Posterior cingulate gyrus (tissue), 11 donors: ENCODE measurements around the gene SLAIN1.

Experiments used
- DNase-seq, 10 donors: peaks; one replicate each; pipeline versions ENCODE4 v3.0.0 to v3.0.0-alpha.2; 2020 to 2021; ENCODE audit warnings: mixed read lengths in 3 of 10
- intact Hi-C: fragments of 100-400 bp; cut with DNase I; formaldehyde crosslinking; loops from one replicate; pipeline ENCODE4 v1.15.1; 2023

The SLAIN1 gene

DNA sequence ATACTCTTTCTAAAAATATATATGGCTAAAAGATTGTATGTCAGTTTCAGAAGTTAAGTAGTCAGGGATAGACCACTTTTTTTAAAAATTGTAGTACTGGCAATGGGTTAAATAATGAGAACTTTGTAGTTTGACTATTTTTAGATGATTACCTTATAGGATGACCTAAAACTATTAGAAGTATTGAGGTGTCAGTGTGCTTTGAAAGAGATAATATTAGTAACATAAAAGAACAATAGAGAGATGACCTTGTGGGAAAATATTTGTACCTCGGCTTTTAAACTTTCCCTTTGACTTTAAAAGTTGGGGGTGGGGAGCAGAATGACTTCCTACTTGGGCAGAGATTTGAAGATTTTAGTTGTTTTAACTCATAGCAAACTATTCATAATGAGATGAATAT lies 48.3 kb downstream of the SLAIN1 start:
- intact Hi-C loops, result no loop called here
- no peak for DNase-seq

DNA sequence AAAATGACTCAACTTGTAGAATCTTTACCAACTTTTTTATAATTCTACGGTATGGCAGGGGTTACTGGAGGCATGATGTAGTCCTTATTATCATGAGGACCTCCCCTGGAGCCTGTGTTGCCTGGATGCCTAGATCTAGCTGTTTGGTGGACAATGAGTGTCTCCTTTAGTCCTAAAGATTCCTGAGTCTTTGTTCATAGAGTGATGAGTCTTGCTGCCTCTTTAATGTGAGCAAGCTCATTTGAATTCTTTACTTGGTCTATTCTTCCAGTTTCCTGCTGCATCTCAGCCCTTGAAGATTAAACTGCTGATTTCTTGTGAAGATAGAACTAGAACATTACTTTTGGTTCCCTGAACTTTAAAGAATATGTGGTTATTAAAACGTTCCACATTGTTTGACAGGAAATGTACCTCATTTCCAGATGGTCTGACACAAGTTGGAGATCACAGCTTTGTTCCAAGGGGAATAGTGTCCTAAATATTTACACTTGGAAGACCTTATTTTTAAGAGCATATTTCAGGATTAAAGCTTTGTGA lies 51.9 kb downstream of the SLAIN1 start:
- intact Hi-C loops, result no loop called here
- DNase-seq, result no peak

GRCh38 chr13:77751513-77752456 lies 54.3 kb downstream of the SLAIN1 start:
- peak in 1 of 10 donors; percentile 51 for DNase-seq
- intact Hi-C loops, result loop anchor here (1.0 to 5.0 kb wide), 2 partner anchors 158 to 259 kb away; no protein-coding TSS in a partner anchor

DNA sequence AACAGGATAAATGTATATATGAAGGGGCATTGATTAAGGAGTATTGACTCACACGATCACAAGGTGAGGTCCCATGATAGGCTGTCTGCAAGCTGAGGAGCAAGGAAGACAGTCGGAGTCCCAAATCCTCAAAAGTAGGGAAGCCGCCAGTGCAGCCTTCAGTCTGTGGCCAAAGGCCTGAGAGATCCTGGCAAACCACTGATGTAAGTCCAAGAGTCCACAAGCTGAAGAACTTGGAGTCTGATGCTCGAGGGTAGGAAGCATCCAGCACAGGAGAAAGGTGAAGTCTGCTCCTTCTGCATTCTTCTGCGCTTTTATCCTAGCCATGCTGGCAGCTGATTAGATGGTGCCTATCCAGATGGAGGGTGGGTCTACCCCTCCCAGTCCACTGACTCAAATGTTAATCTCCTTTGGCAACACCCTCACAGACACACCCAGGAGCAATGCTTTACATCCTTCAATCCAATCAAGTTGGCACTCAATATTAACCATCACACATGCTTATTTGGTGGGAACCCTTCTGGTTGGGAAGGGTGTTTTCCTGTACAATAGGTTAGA lies 55.1 kb downstream of the SLAIN1 start:
- intact Hi-C loops, result loop anchor here (5.0 kb wide), 1 partner anchor 260 kb away; no protein-coding TSS in a partner anchor
- no peak for DNase-seq

GRCh38 chr13:77760893-77761292 lies 63.4 kb downstream of the SLAIN1 start:
- intact Hi-C loops, result no loop called here
- DNase-seq, result no peak

GRCh38 chr13:77767413-77767812 lies 69.9 kb downstream of the SLAIN1 start:
- intact Hi-C loops, result no loop called here
- DNase-seq, result no peak

DNA sequence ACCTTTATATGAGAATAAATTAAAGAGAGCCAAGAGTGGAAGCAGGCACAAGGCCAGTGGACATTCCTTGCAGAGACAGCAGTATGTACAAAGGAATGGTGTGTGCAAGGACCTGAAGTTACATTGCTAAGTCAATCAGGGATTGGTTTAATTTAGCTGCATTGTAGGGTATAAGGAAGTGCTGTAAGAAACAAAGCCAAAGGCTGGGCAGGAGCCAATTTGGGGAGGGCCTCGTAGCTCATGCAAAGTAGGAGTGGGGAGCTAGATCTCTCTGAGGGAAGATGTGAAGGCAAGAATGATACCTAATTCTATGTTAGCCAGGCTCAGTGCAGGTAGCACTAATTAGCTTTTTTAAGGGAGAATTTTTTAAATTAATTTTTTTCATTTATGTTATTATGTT lies 76.7 kb downstream of the SLAIN1 start:
- intact Hi-C loops, result no loop called here
- no peak for DNase-seq

- intact Hi-C loops, result no loop called here
- no peak for DNase-seq
Measured at GRCh38 chr13:77776704-77777103, 79.2 kb downstream of the SLAIN1 start.

- intact Hi-C loops, result loop anchor here (1.0 to 10.0 kb wide), 2 partner anchors 55 to 342 kb away; no protein-coding TSS in a partner anchor
- peak in 1 of 10 donors; percentile 22 for DNase-seq
Measured at GRCh38 chr13:77779552-77780272, 82.2 kb downstream of the SLAIN1 start.

GRCh38 chr13:77781808-77782207 lies 84.3 kb downstream of the SLAIN1 start:
- intact Hi-C loops, result loop anchor here (10.0 kb wide), 1 partner anchor 53 kb away; no protein-coding TSS in a partner anchor
- DNase-seq, result no peak

DNA sequence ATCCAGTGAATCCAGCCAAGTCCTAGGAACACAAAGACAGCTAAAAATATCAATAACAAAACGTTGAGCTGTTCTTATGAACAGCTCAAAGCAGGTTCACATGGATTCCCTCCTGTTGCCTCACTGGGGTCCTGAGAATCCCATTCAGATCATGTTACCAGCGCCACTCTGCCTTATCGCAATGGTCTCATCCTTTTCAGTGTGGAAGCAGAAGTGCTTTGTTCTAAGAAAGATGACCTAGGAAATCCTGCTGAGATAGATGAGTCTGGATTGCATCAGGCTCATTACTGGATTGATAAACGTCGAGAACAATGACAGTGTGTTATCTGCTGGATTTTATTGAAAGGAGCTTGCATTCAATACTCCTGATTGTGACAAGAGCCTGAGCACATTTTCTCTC lies 87.0 kb downstream of the SLAIN1 start:
- intact Hi-C loops, result loop anchor here (10.0 kb wide), 1 partner anchor 50 kb away; no protein-coding TSS in a partner anchor
- no peak for DNase-seq

- intact Hi-C loops, result loop anchor here (10.0 kb wide), 1 partner anchor 48 kb away; no protein-coding TSS in a partner anchor
- DNase-seq, result no peak
Measured at GRCh38 chr13:77786695-77787287, 89.3 kb downstream of the SLAIN1 start.

GRCh38 chr13:77789376-77789775 lies 91.9 kb downstream of the SLAIN1 start:
- no peak for DNase-seq
- intact Hi-C loops, result loop anchor here (10.0 kb wide), 1 partner anchor 45 kb away; no protein-coding TSS in a partner anchor

- intact Hi-C loops, result no loop called here
- no peak for DNase-seq
Measured at GRCh38 chr13:77800219-77800618, 102.7 kb downstream of the SLAIN1 start.

DNA sequence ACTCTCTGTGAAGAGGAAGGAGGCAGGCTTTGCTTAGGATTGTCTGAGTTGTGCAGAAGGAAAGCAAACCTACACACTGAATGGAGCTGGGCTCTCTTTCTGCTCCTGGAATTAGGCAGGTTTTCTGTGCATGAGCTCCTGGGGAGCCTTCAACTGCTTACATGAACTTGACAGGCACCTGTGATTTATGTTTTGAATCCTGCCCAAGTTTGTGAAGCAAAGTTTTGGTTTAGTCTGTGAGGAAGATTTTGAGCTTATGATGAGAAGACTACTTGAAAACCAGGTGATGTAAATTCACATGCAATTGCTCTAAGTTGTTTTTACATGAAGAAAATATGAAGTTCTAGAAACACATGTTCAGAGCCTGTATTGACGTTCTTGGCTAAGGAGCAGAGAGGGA lies 109.0 kb downstream of the SLAIN1 start:
- intact Hi-C loops, result no loop called here
- no peak for DNase-seq

DNA sequence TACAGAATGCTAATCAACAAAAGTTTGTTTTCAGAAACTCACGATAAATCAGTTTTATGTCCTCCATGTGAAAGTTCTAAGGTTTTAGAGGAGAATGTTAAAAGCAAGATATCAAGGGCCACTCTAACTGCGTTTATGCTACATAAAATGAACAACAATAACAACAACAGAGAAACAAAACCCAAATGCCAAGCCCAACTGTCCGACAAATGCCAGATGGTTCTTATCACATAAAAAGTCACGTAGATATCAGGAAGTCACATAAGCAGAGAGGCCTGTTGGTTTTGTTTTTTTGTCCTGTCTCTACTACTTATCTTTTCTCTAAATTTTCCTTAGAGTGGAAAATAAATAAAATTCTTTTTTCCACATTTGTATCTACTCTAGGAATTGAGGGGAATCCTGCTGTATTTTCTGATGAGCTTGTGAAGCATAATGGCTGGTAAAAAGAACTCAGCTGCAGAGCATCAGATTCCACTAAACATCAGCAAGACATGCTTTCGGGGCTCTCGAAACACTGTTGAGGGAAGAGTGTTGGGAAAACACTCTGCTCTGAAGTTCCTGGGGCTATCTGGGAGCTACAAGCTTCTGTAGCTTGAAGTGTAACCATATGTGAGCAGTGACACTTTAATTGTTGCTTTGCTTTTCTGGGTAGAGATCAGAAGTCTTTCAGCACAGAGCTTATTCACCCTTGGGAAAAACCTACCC lies 110.1 kb downstream of the SLAIN1 start:
- no peak for DNase-seq
- intact Hi-C loops, result no loop called here

DNA sequence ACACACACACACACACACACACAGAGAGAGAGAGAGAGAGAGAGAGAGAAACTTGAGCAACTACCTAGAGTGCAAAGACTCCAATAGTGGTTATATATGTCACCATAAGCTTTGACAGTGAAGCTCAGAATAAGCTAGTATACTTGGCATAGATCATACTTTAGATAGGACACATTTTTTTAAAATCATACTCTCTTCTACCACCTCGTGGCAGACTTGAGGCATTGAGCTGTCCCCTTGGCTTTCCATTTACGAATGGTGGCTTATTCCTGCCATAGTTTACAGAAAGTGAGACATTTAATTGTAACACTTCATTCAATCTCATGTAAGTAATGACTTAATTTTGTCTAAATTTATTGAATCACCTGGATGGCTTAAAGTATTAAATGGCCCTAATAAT lies 112.9 kb downstream of the SLAIN1 start:
- no peak for DNase-seq
- intact Hi-C loops, result no loop called here

GRCh38 chr13:77810878-77811277 lies 113.4 kb downstream of the SLAIN1 start:
- intact Hi-C loops, result no loop called here
- no peak for DNase-seq

DNA sequence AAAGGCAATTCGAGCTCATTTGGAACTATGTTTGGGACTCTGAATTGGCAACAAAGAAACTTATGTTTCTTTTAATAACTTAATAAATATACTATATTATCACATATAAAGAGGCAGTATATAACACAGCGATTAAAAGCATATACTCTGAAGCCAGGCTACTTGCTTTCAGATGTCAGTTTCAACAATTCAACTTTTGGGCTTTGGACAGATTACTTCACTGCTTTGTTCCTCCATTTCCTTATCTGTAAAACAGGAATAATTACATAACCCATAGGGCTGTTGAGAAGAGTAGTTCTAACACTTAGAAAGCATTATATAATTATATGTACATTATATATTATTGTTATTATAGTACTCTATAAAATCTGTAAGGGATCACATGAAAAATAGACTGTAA lies 113.9 kb downstream of the SLAIN1 start:
- no peak for DNase-seq
- intact Hi-C loops, result no loop called here

- intact Hi-C loops, result no loop called here
- DNase-seq, result no peak
Measured at GRCh38 chr13:77811981-77812380, 114.5 kb downstream of the SLAIN1 start.
